Activated B cell treated with CpG ODN at 0.5 μM for 24 hours (primary cell): ENCODE data around the gene POLE. TPM values are rescaled to one million over a fixed set of nuclear protein-coding genes. Genes with fewer than 3 reads are reported as not detected.

Source experiments
- ATAC-seq: fragments of 200-7000 bp; cut with Tn5 transposase; one replicate; pipeline ENCODE4 v1.10.0; 2021; ENCODE audit warnings: low read depth, mild to moderate bottlenecking, moderate library complexity
- CTCF ChIA-PET: fragments of 350-600 bp; sonication (Branson Sonifier 250); formaldehyde crosslinking; loops from one replicate; lab custom pipeline; 2021; ENCODE audit warnings: antibody characterized with exemption; lab: Charles Lee
- POLR2A ChIA-PET: fragments of 350-600 bp; sonication (Branson Sonifier 250); formaldehyde crosslinking; loops from one replicate; lab custom pipeline; 2021; ENCODE audit warnings: antibody characterized with exemption; lab: Charles Lee
- DNase-seq: peaks from one replicate; pipeline ENCODE4 v3.0.0; 2022
- H3K27ac Mint-ChIP-seq: one replicate; pipeline ENCODE4 v1.8.0; 2020; ENCODE audit warnings: mixed read lengths
- H3K27me3 Mint-ChIP-seq: one replicate; pipeline ENCODE4 v1.8.0; 2021; ENCODE audit warnings: mixed read lengths
- H3K36me3 Mint-ChIP-seq: one replicate; pipeline ENCODE4 v1.8.0; 2021; ENCODE audit warnings: low read depth, mixed read lengths
- H3K4me1 Mint-ChIP-seq: one replicate; pipeline ENCODE4 v1.8.0; 2021; ENCODE audit warnings: mixed read lengths
- H3K4me3 Mint-ChIP-seq: one replicate; pipeline ENCODE4 v1.8.0; 2020; ENCODE audit warnings: mild to moderate bottlenecking, mixed read lengths
- H3K9me3 Mint-ChIP-seq: one replicate; pipeline ENCODE4 v1.8.0; 2020; ENCODE audit warnings: mixed read lengths
- intact Hi-C: fragments of 100-400 bp; cut with micrococcal nuclease; formaldehyde crosslinking; loops from one replicate; pipeline ENCODE4 v1.15.1; 2024
- total RNA-seq: library from RNA; stranded (reverse); gene quantifications from 2 replicates; pipeline ENCODE4 v1.2.3, GENCODE V29; 2022
- TF ChIP-seq, protein P1 (sequence below): fragments of 200-600 bp; IDR thresholded peaks from one replicate; pipeline ENCODE4 v1.8.0; 2022; ENCODE audit warnings: antibody characterized with exemption, mild to moderate bottlenecking

The POLE gene
- total RNA-seq, 1 donor from 2014 or later, result 64.3 TPM

DNA sequence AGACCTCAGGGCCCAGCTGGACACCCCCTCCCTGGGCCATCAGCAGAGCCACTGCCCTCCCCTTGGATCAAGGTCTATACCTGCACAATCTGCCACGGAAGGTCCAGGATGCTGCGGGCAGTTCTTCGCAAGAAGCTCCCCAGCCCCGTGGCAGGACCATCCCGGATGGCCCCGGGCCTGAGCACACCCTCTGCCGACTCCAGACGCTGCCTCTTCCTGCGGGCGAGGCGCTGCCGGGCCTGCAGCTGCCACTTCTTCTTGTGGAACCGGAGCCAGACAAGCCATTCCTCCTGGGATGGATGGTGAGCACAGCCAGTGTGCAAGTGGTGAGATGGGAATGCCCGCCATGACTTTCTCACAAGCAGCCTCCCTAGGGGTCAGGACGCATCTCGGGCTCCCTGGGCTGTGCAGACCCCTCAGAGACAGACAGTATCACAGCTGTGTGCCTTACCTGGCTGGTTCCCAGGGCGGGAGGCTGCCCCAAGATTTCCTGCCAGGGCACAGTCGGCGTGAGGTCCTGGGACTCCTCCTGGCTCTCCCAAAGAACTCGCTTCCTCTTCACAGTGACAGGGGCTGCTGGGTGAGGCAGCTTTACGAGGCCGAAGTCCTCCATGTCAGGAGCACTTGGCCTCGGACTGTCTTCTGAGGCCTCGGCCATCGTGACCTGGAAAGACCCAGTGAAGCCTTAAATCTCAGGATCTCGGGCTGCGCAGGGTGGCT is 37.8 kb downstream of the POLE start:
- Mint-ChIP-seq H3K9me3 (no peaks in the 10 kb centered on the region), H3K27ac (no peak overlapping the region), H3K4me1 (no peaks in the 10 kb centered on the region), H3K27me3 (no peaks in the 10 kb centered on the region), H3K36me3 (peaks cover 61% of the 10 kb centered on the region), H3K4me3 (no peak overlapping the region)
- intact Hi-C loops, result no loop called here
- CTCF ChIA-PET, result no interaction called here
- ATAC-seq (no peak), DNase-seq (no peak)
- TF ChIP-seq, protein P1, sequence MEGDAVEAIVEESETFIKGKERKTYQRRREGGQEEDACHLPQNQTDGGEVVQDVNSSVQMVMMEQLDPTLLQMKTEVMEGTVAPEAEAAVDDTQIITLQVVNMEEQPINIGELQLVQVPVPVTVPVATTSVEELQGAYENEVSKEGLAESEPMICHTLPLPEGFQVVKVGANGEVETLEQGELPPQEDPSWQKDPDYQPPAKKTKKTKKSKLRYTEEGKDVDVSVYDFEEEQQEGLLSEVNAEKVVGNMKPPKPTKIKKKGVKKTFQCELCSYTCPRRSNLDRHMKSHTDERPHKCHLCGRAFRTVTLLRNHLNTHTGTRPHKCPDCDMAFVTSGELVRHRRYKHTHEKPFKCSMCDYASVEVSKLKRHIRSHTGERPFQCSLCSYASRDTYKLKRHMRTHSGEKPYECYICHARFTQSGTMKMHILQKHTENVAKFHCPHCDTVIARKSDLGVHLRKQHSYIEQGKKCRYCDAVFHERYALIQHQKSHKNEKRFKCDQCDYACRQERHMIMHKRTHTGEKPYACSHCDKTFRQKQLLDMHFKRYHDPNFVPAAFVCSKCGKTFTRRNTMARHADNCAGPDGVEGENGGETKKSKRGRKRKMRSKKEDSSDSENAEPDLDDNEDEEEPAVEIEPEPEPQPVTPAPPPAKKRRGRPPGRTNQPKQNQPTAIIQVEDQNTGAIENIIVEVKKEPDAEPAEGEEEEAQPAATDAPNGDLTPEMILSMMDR, result no peak
- POLR2A ChIA-PET, result no interaction called here

DNA sequence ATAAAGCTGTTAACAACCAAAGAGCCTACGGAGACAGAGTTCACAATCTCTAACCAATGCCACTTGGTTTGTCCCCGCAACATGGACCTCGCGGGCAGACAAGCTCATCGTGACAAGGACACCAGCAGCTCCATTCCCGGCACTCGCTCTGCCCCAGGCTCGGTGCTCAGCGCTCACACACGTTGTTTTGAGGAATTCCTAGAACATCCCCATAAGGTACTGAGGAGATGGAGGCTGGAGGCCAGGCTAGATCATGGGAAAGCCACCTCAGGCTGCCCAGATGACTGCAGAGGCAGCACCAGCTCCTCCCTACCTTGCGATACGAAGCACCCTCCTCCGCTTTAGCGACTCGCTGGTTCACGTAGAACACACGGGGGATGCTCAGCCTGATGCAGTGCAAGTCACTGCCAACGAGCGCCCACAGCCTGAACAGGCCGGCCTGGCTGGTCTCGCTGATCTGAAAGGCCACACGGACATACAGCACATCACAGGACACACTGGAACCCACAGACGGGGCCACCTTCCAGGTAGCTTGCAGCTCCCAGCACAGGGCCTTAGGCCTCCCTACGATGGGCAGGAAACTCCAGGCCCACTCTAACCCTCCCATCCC is 38.4 kb downstream of the POLE start:
- H3K27ac Mint-ChIP-seq, result no peak overlapping the region
- intact Hi-C loops, result no loop called here
- H3K9me3 Mint-ChIP-seq, result no peaks in the 10 kb centered on the region
- H3K4me1 Mint-ChIP-seq, result no peaks in the 10 kb centered on the region
- H3K36me3 Mint-ChIP-seq, result peaks cover 57% of the 10 kb centered on the region
- POLR2A ChIA-PET, result no interaction called here
- H3K27me3 Mint-ChIP-seq, result no peaks in the 10 kb centered on the region
- ATAC-seq (no peak), DNase-seq (no peak)
- TF ChIP-seq, protein P1, result no peak
- CTCF ChIA-PET, result no interaction called here
- H3K4me3 Mint-ChIP-seq, result no peak overlapping the region

DNA sequence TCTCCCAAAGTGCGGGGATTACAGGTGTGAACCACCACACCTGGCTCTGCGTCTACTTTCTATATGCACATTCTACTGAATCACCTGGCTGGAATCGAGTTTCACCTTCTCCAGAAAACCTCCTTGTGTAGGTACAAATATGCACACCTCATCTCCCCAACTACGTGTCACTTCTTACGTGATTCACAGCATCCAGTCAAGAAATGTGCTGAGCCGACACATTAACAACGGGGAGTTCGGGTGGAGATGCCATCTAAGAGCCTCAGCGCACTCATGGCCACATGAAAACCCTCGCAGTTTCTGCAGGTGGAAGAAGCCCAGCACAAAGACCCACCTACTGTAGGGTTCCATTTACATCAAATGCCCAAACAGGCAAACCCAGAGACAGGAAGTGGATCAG is 39.3 kb downstream of the POLE start:
- H3K4me3 Mint-ChIP-seq, result no peak overlapping the region
- no peaks in the 10 kb centered on the region for H3K4me1 Mint-ChIP-seq
- ATAC-seq (no peak), DNase-seq (no peak)
- peaks cover 56% of the 10 kb centered on the region for H3K36me3 Mint-ChIP-seq
- no peak overlapping the region for H3K27ac Mint-ChIP-seq
- intact Hi-C loops, result no loop called here
- H3K27me3 Mint-ChIP-seq, result no peaks in the 10 kb centered on the region
- CTCF ChIA-PET, result no interaction called here
- POLR2A ChIA-PET, result no interaction called here
- no peaks in the 10 kb centered on the region for H3K9me3 Mint-ChIP-seq
- TF ChIP-seq, protein P1, result no peak

DNA sequence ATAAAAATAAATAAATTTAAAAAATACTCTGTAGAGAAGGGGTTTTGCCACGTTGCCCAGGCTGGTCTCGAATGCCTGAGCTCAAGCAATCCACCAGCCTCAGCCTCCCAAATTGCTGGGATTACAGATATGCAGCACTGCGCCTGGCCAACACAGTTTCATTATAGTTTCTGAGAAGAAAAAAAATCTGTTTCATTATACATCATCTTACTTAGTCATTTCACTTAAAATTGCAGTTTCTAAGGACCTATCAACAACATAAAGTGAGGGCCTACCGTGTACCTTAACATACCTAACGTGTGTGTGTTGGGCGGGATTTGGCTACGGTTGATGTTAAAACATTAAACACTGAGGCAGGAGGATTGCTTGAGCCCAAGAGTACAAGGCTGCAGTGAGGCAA is 40.3 kb downstream of the POLE start:
- ChIA-PET POLR2A (interaction anchor here (0.6 kb wide), 1 partner anchor 369 kb away, joined by 5 read pairs; no protein-coding TSS in a partner anchor), CTCF (no interaction called here)
- Mint-ChIP-seq H3K27ac (no peak overlapping the region), H3K27me3 (no peaks in the 10 kb centered on the region), H3K9me3 (no peaks in the 10 kb centered on the region), H3K36me3 (peaks cover 56% of the 10 kb centered on the region), H3K4me1 (no peaks in the 10 kb centered on the region), H3K4me3 (no peak overlapping the region)
- TF ChIP-seq, protein P1, result no peak
- ATAC-seq (no peak), DNase-seq (no peak)
- intact Hi-C loops, result no loop called here
